Measurements from ENCODE around the gene TM7SF2. TPM values are rescaled to one million over a fixed set of nuclear protein-coding genes. Genes with fewer than 3 reads are reported as not detected.

TM7SF2 gene
- total and polyA plus RNA-seq, 2 of the 13 experiments (the other 11 are each of a cell fraction or from before 2014, with no cell fraction given) = 56.0 to 66.9 TPM

DNA sequence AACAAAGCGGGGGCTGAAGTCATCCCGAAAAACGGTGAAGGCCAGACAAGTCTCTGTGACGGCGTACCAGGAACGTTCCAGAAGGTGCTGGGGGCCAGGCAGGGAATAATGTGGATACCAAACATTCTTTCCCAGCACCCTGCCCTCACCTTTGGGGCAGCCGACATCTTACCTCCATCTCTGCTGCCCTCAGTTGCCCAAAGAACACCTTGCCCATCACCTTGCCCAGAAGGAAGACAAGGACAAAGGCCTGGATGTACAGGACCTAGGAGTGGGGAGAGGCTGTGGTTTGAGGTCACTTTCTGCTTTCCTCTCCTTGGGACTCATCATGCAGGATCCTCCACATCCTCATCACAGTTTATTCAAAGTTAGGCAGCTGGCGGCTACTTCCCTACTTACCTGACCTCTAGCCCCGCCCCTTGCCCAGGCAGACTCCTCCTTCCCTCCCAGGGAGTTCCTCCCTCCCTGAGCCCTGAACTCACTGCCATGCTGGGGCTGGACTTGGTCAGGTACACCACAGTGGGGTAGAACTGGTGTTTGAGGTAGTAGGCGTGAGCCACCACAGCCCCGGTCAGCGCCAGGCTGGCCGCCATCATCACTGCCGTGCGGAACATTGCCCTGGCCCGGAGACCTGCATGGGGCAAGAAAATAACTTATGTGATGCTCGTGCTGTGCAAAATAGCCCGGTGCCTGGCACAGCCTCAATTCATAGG is 21.5 kb downstream of the TM7SF2 start (continued):
- TF ChIP-seq CSRNP1 (CRISPR knock-in tag; IDR thresholded peaks at IDR 0.05) = no peak
- no peak for TF ChIP-seq SUZ12 (IDR thresholded peaks at IDR 0.05; ENCODE audit: low read depth, low read length)
- TF ChIP-seq ZNF253 (CRISPR knock-in tag; IDR thresholded peaks at IDR 0.05; ENCODE audit: borderline replicate concordance) = no peak
- TF ChIP-seq HNF4A (CRISPR knock-in tag; IDR thresholded peaks at IDR 0.05) = no peak
- peak; percentile 62 for TF ChIP-seq SAP130 (CRISPR knock-in tag; IDR thresholded peaks at IDR 0.05; ENCODE audit: low read depth)
- TF ChIP-seq HOXA5 (CRISPR knock-in tag; IDR thresholded peaks at IDR 0.05) = no peak
- no peak for TF ChIP-seq RARA (CRISPR knock-in tag; IDR thresholded peaks at IDR 0.05)
- TF ChIP-seq CCDC6 (CRISPR knock-in tag; IDR thresholded peaks at IDR 0.05) = no peak
- TF ChIP-seq HOXA7 (CRISPR knock-in tag; IDR thresholded peaks at IDR 0.05) = no peak
- no peak for TF ChIP-seq ZNF572 (CRISPR knock-in tag; IDR thresholded peaks at IDR 0.05)
- TF ChIP-seq RCOR2 (CRISPR knock-in tag; IDR thresholded peaks at IDR 0.05) = no peak
- TF ChIP-seq RBM22 (optimal IDR thresholded peaks at IDR 0.05; ENCODE audit: low read length) = no peak
- no peak for TF ChIP-seq SETDB1 (CRISPR knock-in tag; IDR thresholded peaks at IDR 0.05; ENCODE audit: borderline replicate concordance)
- 0 out of 2 replicates have a peak, but pooled peaks have one; percentile 29 for TF ChIP-seq CHCHD3 (CRISPR knock-in tag; IDR thresholded peaks at IDR 0.05)
- no peak for TF ChIP-seq ZMAT3 (CRISPR knock-in tag; conservative IDR thresholded peaks at IDR 0.05)
- TF ChIP-seq ZNF546 (CRISPR knock-in tag; conservative IDR thresholded peaks at IDR 0.05) = no peak
- TF ChIP-seq ZGPAT (CRISPR knock-in tag; IDR thresholded peaks at IDR 0.05) = 0 out of 2 replicates have a peak, but pooled peaks have one; percentile 5
- no peak for TF ChIP-seq ZNF276 (CRISPR knock-in tag; IDR thresholded peaks at IDR 0.05; ENCODE audit: low read depth)
- TF ChIP-seq, protein P1, sequence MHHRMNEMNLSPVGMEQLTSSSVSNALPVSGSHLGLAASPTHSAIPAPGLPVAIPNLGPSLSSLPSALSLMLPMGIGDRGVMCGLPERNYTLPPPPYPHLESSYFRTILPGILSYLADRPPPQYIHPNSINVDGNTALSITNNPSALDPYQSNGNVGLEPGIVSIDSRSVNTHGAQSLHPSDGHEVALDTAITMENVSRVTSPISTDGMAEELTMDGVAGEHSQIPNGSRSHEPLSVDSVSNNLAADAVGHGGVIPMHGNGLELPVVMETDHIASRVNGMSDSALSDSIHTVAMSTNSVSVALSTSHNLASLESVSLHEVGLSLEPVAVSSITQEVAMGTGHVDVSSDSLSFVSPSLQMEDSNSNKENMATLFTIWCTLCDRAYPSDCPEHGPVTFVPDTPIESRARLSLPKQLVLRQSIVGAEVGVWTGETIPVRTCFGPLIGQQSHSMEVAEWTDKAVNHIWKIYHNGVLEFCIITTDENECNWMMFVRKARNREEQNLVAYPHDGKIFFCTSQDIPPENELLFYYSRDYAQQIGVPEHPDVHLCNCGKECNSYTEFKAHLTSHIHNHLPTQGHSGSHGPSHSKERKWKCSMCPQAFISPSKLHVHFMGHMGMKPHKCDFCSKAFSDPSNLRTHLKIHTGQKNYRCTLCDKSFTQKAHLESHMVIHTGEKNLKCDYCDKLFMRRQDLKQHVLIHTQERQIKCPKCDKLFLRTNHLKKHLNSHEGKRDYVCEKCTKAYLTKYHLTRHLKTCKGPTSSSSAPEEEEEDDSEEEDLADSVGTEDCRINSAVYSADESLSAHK (CRISPR knock-in tag; IDR thresholded peaks at IDR 0.05; ENCODE audit: borderline replicate concordance) = no peak
- TF ChIP-seq CBX5 (CRISPR knock-in tag; IDR thresholded peaks at IDR 0.05; ENCODE audit: borderline replicate concordance) = no peak
- no peak for TF ChIP-seq TERF1 (CRISPR knock-in tag; IDR thresholded peaks at IDR 0.05)
- TF ChIP-seq MAFK (conservative IDR thresholded peaks at IDR 0.05 in 1 of 2, IDR thresholded peaks at IDR 0.05 in 1 of 2; ENCODE audit: low read length in 2 of 2) = no peak

Data from HepG2 (cell line).